Hindlimb muscle (tissue), 1 donor: ENCODE data around the gene CHST15. TPM values are rescaled to one million over a fixed set of nuclear protein-coding genes. Genes with fewer than 3 reads are reported as not detected.
"Not testable (repeated sequence)": the region's sequence is repeated elsewhere in the genome, so short reads cannot be mapped to it uniquely, and the experiment has no call there.

Experiments
- DNase-seq: peaks from one replicate; pipeline ENCODE4 v3.0.0-alpha.2; 2013
- polyA plus RNA-seq: library from polyadenylated mRNA; unstranded; fragments of 120-200 nt; gene quantifications from one replicate; pipeline ENCODE4 v1.2.1, GENCODE V29; 2013; ENCODE audit not compliant: insufficient read length

The CHST15 gene
- polyA plus RNA-seq, 1 donor, result 15.3 TPM

DNA sequence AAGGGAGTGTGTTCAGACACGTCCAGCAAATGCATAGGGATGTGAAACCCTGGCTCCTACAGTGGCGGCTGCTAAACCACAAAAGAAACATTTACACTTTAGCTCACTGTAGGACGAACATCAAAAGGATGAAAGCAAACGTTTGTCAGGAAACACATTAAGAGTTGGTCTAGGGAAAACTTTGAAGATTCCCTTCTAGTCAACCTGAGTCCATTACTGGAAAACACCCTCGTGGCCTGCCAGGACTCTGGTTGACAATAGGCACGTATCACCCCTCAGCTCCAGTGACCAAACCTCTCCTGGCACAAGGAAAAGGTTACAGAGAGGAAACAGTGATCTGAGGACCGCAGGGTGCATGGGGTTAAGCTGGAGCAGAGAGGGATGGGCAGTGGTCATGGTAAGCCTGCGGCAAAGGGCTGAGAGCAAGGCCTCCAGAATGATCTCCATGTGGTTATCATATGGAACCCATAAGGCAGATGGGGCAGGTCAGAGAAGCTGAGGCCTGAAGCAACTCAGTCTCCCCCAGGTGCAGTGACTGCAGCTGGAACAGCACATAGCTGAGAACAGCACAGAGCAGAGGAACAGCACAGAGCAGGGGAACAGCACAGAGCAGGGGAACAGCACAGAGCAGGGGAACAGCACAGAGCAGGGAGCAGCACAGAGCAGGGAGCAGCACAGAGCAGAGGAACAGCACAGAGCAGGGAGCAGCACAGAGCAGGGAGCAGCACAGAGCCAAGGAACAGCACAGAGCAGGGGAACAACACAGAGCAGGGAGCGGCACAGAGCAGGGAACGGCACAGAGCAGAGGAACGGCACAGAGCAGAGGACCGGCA, 49.9 kb downstream of the CHST15 start:
- no peak for DNase-seq

DNA sequence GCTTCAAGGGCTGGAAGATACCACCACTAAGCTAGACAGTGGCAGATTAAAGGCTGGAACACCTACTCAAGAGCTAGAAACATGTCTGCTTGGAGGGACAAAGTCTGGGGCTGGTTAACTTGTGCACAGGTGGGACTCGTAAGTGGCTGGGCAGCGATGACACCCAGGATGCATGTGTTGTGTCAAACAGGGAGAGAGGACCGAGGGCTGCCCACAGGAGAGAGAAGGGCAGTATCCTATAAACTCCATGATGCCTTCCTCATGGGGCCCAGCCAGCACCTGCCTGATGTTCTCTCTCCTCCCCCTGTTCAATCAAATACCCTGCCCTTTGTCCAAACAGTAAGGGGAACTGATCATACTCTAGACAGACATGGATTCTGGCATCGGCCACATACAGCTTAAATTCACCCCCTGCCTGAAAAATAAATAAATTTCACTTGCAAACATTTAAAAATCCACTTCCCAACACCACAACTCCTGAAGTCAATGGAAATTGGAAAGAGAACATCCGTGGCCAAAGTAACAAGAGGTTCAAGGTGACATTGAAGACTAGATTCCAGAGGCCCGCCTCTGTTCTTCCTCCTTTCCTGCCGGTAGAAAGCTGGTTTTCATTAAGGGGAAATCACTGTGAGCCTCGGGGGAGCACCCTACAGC, 50.6 kb downstream of the CHST15 start:
- no peak for DNase-seq

GRCh38 chr10:124041675-124042445, 51.5 kb downstream of the CHST15 start:
- no peak for DNase-seq

DNA sequence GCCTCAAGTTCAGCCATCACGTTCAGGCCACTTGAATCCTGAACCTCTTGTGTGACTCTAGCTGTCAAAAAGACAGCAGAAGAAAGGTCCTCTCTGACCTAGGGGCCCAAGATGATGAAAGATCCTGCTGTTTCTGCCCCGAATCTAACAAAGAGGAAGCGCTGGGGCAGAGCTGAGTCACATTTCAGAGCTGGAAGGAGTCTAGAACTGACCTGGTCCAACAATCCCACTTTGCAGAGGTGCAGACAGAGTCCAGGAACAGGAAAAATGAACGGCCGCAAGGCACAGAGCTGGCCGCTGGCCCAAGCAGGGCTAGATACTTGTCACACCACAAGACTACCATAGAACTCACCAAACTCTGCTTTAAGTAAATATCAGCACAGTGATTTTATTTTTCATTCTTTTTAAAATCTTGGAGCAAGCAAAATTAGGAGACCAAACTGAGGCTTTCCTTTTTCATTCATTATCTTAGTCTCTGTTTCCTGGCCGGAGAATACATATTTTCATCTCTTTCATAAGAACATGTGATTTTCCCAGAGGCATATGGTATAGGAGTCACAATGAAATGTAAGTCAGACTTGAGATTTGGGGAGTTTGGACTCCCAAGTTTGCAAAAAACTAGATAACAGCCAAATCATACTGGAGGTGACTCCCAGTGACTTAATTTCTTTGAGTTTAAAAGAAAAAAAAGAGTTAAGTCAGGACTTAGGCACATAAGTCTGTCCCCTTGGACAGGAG, 52.8 kb downstream of the CHST15 start:
- DNase-seq, result no peak

- peak; percentile 49 for DNase-seq
Observed at GRCh38 chr10:124039483-124040013, 53.9 kb downstream of the CHST15 start.

GRCh38 chr10:124037784-124038183, 55.6 kb downstream of the CHST15 start:
- no peak for DNase-seq

- DNase-seq, result no peak
Observed at GRCh38 chr10:124037286-124037685, 56.1 kb downstream of the CHST15 start.

DNA sequence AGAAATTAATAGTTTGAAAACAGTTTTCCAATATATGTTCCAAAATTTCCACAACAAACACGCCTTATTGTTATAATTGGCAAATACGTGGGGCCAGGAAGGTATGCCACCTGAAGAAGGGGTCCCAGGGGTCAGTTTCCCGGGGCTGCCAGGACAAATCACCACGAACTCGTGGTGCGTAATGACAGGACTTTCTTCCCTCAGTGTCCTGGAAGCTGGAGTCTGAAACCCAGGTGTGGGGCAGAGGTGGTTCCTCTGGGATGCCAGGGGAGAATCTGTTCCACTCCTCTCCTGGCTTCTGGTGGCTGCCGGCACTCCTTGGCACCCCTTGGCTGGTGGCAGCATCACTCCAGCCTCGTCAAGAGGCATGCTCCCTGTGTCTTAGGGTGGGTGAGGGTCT, 56.7 kb downstream of the CHST15 start:
- no peak for DNase-seq

GRCh38 chr10:124035928-124036558, 57.4 kb downstream of the CHST15 start:
- DNase-seq, result no peak

GRCh38 chr10:124035306-124035927, 58.0 kb downstream of the CHST15 start:
- no peak for DNase-seq

DNA sequence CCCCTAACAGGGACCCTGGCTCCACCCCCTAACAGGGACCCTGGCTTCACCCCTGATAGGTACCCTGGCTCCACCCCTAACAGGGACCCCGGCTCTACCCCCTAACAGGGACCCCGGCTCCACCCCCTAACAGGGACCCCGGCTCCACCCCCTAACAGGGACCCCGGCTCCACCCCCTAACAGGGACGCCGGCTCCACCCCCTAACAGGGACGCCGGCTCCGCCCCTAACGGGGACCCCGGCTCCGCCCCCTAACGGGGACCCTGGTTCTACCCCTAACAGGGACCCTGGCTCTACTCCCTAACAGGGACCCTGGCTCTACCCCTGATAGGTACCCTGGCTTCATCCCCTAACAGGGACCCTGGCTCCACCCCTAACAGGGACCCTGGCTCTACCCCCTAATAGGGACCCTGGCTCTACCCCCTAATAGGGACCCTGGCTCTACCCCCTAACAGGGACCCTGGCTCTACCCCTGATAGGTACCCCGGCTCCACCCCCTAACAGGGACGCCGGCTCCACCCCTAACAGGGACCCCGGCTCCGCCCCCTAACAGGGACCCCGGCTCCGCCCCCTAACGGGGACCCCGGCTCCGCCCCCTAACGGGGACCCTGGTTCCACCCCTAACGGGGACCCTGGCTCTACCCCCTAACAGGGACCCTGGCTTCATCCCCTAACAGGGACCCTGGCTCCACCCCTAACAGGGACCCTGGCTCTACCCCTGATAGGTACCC, 58.7 kb downstream of the CHST15 start:
- not testable (repeated sequence) for DNase-seq

GRCh38 chr10:124033887-124034218, 59.5 kb downstream of the CHST15 start:
- no peak for DNase-seq

DNA sequence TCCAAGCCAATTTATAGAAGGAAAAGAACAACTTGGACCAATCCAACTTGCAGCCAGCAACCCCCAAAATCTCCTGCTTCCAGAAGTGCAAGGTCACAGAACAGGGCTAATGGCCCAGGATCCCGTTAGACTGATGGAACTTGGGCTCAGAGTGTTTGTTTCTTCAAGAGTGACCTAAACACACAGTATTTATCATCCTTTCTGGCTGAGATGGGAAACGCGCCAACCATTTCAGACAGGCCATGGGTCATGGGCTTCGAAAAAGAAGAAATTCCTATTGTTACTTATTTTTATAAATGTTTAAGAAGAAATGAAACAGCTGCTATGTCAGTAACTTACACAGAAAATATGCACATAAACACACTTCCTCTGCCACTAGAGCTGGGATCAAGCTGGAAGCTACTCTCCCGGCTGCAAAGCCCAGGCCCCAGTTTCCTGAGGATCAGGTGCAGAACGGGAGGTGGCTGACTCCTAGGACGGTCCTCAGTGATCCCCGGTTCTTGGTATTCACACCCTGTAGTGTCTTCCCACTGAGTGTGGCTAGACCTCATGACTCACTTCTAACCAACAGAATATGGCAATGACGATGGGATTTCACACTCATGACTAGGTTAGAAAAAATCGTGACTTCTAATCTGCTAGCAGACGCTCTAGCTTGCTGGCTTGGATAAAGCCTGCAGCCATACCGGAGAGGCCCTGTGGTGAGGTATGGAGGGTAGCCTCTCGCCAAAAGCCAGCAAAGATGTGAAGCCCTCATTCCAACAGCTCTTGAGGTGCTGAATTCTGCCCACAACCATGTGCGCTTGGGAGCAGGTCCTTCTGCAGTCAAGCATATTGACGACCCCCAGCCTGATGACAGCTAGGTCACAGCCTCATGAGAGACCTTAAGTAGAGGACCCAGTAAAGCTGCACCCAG, 60.2 kb downstream of the CHST15 start:
- DNase-seq, result no peak

- peak; percentile 61 for DNase-seq
Observed at GRCh38 chr10:124032087-124032935, 61.1 kb downstream of the CHST15 start.

- no peak for DNase-seq
Observed at GRCh38 chr10:124030492-124031110, 62.8 kb downstream of the CHST15 start.

- DNase-seq, result no peak
Observed at GRCh38 chr10:124030061-124030460, 63.3 kb downstream of the CHST15 start.

DNA sequence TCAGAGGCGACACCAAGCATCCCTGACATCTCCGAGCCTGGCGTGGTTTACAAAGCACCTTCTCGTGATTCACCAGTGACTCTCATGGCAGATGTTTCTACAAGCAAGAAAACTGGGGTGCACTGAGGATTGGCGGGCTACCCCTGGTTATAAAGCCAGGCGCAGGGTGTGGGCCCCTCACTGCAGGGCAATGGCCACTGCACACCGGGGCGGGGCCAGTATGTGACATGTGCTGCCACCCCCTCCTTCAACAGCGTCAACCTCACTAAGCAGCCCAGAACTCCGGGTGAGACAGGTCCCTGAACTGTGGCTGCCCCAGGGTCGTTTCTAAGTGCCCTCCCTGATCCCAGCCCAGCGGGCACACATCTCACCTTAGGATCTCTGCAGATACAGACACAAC, 63.8 kb downstream of the CHST15 start:
- DNase-seq, result no peak
